Astrocyte of the cerebellum (primary cell): ENCODE data around the gene VWA8.
"Not testable (repeated sequence)": the region's sequence is repeated elsewhere in the genome, so short reads cannot be mapped to it uniquely, and the experiment has no call there.

Source experiments
- DNase-seq: peaks from one replicate; pipeline ENCODE4 v3.0.0-alpha.2; 2011; ENCODE audit warnings: low read depth
- H3K4me3 ChIP-seq: 2 replicates; pipeline ENCODE4 v1.5.1; 2011; ENCODE audit warnings: mild to moderate bottlenecking, low read depth, low read length, moderate library complexity
- CTCF ChIP-seq: IDR thresholded peaks from 2 replicates; pipeline ENCODE4 v1.5.1; 2012; ENCODE audit warnings: low read length, low read depth, moderate library complexity, mild to moderate bottlenecking; ENCODE audit errors: missing control alignments
- in situ Hi-C: cut with HindIII; loops from 2 replicates; pipeline ENCODE4 v1.10.0; 2017; ENCODE audit warnings: low sequenced_read_pairs

The VWA8 gene

GRCh38 chr13:41895478-41895877 lies 65.4 kb downstream of the VWA8 start:
- DNase-seq: no peak
- no peak overlapping the region for H3K4me3 ChIP-seq
- in situ Hi-C loops: no loop called here
- no peak for TF ChIP-seq CTCF

GRCh38 chr13:41891119-41891518 lies 69.8 kb downstream of the VWA8 start:
- H3K4me3 ChIP-seq: no peak overlapping the region
- no peak for DNase-seq
- in situ Hi-C loops: no loop called here
- no peak for TF ChIP-seq CTCF

GRCh38 chr13:41883147-41883546 lies 77.8 kb downstream of the VWA8 start:
- DNase-seq: no peak
- in situ Hi-C loops: no loop called here
- no peak overlapping the region for H3K4me3 ChIP-seq
- TF ChIP-seq CTCF: no peak

GRCh38 chr13:41881890-41882289 lies 79.0 kb downstream of the VWA8 start:
- H3K4me3 ChIP-seq, in situ Hi-C loops, DNase-seq: not testable (repeated sequence)

GRCh38 chr13:41880966-41881365 lies 79.9 kb downstream of the VWA8 start:
- in situ Hi-C loops: no loop called here
- DNase-seq: no peak
- no peak for TF ChIP-seq CTCF
- H3K4me3 ChIP-seq: no peak overlapping the region

GRCh38 chr13:41864658-41865057 lies 96.3 kb downstream of the VWA8 start:
- no peak for DNase-seq
- in situ Hi-C loops: no loop called here
- TF ChIP-seq CTCF: no peak
- no peak overlapping the region for H3K4me3 ChIP-seq

- DNase-seq, H3K4me3 ChIP-seq, in situ Hi-C loops: not testable (repeated sequence)
Measured at GRCh38 chr13:41862659-41863058, 98.2 kb downstream of the VWA8 start.

- no peak for DNase-seq
- no peak overlapping the region for H3K4me3 ChIP-seq
- in situ Hi-C loops: no loop called here
- no peak for TF ChIP-seq CTCF
Measured at GRCh38 chr13:41859565-41859964, 101.3 kb downstream of the VWA8 start.
